ENCODE data around the gene ZNF292.

DNA sequence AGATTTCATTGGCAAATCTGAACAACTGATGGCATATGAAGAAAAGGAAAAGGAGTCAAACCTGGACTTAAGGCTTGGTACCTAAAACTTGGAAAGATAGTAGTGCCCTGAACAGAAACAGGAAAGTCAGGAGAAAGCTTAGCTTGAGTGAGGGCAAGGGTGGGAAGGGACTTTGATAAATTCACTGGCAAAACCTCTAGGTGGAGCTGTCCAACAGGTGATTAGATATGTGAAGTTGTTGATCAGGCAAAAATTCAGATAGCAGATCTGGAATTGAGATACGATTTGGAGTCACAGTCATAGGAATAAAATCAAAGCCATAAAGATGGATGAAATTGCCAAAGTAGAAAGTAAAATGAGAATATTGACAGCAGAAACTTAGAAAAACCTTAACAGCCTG lies 16.1 kb upstream of the ZNF292 start:
- TF ChIP-seq POLR2A (IDR thresholded peaks at IDR 0.05; ENCODE audit: low read depth, low read length) (no peak), TAF1 (IDR thresholded peaks at IDR 0.05; ENCODE audit: borderline replicate concordance, low read depth, low read length) (no peak), POLR2AphosphoS5 (IDR thresholded peaks at IDR 0.05; ENCODE audit: low read depth, low read length) (no peak)

Measured in GM12892 (cell line).